ENCODE measurements around the gene PTPDC1.
A peak's percentile ranks its signal among the peaks of the same experiment; 100 is the strongest.

PTPDC1 gene

DNA sequence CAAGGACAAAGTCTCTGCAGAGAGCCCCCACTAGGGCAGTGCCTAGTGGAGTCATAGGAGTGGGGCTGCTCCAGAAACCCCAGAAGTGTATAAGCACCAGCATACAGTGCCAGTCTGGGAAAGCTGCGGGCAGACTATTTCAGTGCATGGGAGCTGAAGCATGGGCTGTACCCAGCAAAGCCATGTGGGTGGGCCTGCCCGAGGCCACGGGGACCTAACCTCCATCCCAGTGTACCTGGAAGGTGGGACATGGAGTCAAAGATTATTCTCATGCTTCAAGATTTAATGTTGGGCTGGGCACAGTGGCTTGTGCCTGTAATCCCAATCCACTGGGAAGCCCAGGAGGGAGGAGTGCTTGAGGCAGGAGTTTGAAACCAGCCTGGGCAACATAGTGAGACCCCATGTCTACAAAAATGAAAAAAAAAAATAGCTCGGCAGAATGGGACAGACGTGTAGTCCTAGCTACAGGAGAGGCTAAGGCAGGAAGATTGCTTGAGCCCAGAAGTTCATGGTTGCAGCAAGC lies 36.7 kb downstream of the PTPDC1 start:
- Histone ChIP-seq H3K36me3 (ENCODE audit: control insufficient read depth in 1 of 2, insufficient read depth in 2 of 2, low read length in 2 of 2) (peaks cover 0 to 9% of the 10 kb centered on the region in 2 donors), H3K9me3 (ENCODE audit: control insufficient read depth in 1 of 2, low read length in 2 of 2) (peaks cover 0 to 10% of the 10 kb centered on the region in 2 donors), H3K4me3 (ENCODE audit: low read depth in 1 of 2, low read length in 2 of 2) (no peak overlapping the region), H3K4me1 (ENCODE audit: control insufficient read depth in 1 of 2, insufficient read depth in 2 of 2, low read length in 2 of 2) (no peaks in the 10 kb centered on the region), H3K27ac (ENCODE audit: low read length) (no peak overlapping the region), H3K27me3 (ENCODE audit: low read depth, low read length) (no peaks in the 10 kb centered on the region)

DNA sequence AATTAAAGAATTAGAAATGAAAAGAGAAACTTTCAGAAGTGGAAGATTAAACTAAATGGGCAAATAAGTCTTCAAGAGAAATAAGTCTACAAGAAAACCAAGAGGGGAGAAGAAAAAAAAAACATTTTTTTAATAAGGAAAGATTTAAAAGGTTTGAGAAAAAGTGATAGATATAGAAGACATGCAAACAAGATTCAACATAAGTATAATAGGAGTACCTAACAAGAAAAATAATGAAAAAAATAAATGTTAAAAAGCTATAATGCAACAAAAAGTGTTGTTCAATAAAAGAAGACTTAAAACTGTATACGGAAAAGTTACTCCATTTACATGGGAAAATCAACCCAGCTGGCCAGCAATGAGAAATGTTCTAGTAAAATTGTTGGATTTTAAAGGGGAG lies 42.6 kb downstream of the PTPDC1 start:
- H3K27me3 ChIP-seq (ENCODE audit: low read depth, low read length) = no peaks in the 10 kb centered on the region
- H3K36me3 ChIP-seq (ENCODE audit: control insufficient read depth in 1 of 2, insufficient read depth in 2 of 2, low read length in 2 of 2) = peaks cover 0 to 9% of the 10 kb centered on the region in 2 donors
- H3K4me1 ChIP-seq (ENCODE audit: control insufficient read depth in 1 of 2, insufficient read depth in 2 of 2, low read length in 2 of 2) = no peaks in the 10 kb centered on the region
- peaks cover 0 to 28% of the 10 kb centered on the region in 2 donors for H3K9me3 ChIP-seq (ENCODE audit: control insufficient read depth in 1 of 2, low read length in 2 of 2)
- no peak overlapping the region for H3K27ac ChIP-seq (ENCODE audit: low read length)
- H3K4me3 ChIP-seq (ENCODE audit: low read depth in 1 of 2, low read length in 2 of 2) = no peak overlapping the region

DNA sequence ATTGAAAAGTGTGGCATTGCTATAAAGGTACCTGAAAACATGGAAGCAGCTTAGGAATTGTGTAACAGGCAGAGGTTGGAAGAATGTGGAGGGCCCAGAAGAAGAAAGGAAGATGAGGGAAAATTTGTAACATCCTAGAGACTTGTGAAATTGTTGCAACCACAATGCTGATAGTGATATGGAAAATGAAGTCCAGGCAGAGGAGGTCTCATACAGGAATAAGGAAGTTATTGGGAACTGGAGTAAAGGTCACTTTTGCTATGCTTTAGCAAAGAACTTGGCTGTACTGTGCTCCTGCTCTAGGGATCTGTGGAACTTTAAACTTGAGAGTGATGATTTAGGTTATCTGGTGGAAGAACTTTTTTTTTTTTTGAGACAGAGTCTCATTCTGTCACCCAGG lies 43.5 kb downstream of the PTPDC1 start:
- Histone ChIP-seq H3K27me3 (ENCODE audit: low read depth, low read length) (no peaks in the 10 kb centered on the region), H3K4me3 (ENCODE audit: low read depth in 1 of 2, low read length in 2 of 2) (no peak overlapping the region), H3K4me1 (ENCODE audit: control insufficient read depth in 1 of 2, insufficient read depth in 2 of 2, low read length in 2 of 2) (no peaks in the 10 kb centered on the region), H3K27ac (ENCODE audit: low read length) (no peak overlapping the region), H3K36me3 (ENCODE audit: control insufficient read depth in 1 of 2, insufficient read depth in 2 of 2, low read length in 2 of 2) (peaks cover 0 to 7% of the 10 kb centered on the region in 2 donors), H3K9me3 (ENCODE audit: control insufficient read depth in 1 of 2, low read length in 2 of 2) (peaks cover 0 to 28% of the 10 kb centered on the region in 2 donors)

DNA sequence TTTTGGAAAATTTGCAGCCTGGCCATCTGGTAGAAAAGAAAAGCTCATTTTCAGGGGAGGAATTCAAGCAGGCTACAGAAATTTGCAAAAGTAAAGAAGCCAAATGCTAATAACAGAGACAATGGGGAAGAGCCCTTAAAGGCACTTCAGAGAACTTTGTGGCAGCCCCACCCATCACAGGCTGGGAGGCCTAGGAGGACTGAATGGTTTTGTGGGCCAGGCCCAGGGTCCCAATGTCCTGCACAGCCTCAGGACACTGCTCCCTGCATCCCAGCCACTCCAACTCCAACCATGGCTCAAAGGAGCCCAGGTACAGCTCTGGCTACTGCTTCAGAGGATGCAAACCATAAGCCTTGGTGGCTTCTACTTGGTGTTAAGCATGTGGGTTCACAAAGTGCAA lies 44.3 kb downstream of the PTPDC1 start:
- Histone ChIP-seq H3K27ac (ENCODE audit: low read length) (no peak overlapping the region), H3K36me3 (ENCODE audit: control insufficient read depth in 1 of 2, insufficient read depth in 2 of 2, low read length in 2 of 2) (no peaks in the 10 kb centered on the region), H3K4me1 (ENCODE audit: control insufficient read depth in 1 of 2, insufficient read depth in 2 of 2, low read length in 2 of 2) (no peaks in the 10 kb centered on the region), H3K4me3 (ENCODE audit: low read depth in 1 of 2, low read length in 2 of 2) (no peak overlapping the region), H3K9me3 (ENCODE audit: control insufficient read depth in 1 of 2, low read length in 2 of 2) (peaks cover 0 to 24% of the 10 kb centered on the region in 2 donors), H3K27me3 (ENCODE audit: low read depth, low read length) (no peaks in the 10 kb centered on the region)

DNA sequence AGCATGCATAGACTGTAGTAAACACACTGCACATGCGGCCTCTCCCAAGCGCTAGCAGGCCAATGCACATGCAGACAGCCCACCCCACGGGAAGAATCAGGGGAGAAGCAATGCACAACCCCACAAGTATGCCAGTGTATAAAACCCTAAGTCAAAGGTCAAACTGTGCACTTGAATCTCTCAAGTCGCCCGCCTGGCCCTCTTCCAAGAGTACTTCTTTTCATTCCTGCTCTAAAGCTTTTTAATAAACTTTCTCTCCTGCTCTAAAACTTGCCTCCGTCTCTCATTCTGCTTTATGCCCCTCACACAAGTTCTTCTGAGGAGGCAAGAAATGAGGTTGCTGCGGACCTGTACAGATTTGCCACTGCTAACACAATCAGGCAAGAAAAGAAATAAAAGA lies 50.4 kb downstream of the PTPDC1 start:
- no peaks in the 10 kb centered on the region for H3K36me3 ChIP-seq (ENCODE audit: control insufficient read depth in 1 of 2, insufficient read depth in 2 of 2, low read length in 2 of 2)
- H3K27ac ChIP-seq (ENCODE audit: low read length) = peak overlapping the region; percentile 29
- H3K9me3 ChIP-seq (ENCODE audit: control insufficient read depth in 1 of 2, low read length in 2 of 2) = no peaks in the 10 kb centered on the region
- peaks cover 3 to 8% of the 10 kb centered on the region in 2 donors for H3K4me1 ChIP-seq (ENCODE audit: control insufficient read depth in 1 of 2, insufficient read depth in 2 of 2, low read length in 2 of 2)
- no peaks in the 10 kb centered on the region for H3K27me3 ChIP-seq (ENCODE audit: low read depth, low read length)
- H3K4me3 ChIP-seq (ENCODE audit: low read depth in 1 of 2, low read length in 2 of 2) = no peak overlapping the region

DNA sequence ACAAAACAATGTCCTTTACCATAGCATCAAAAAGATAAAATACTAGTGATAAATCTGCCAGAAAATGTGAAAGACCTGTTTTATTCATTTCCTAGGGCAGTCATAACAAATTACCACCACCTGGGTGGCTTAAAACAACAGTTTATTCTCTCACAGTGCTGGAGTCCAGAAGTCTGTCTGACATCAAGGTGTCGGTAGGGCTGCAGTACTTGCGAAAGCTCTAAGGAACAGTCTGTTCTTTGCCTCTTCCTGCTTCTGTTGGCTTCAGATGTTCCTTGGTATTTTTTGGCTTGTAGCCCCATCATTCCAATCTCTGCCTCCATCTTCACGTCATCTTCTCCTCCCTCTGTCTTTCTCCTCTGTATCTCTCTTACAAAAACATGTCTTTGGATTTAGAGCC lies 51.0 kb downstream of the PTPDC1 start:
- H3K27ac ChIP-seq (ENCODE audit: low read length) = peak overlapping the region; percentile 29
- H3K27me3 ChIP-seq (ENCODE audit: low read depth, low read length) = no peaks in the 10 kb centered on the region
- no peaks in the 10 kb centered on the region for H3K36me3 ChIP-seq (ENCODE audit: control insufficient read depth in 1 of 2, insufficient read depth in 2 of 2, low read length in 2 of 2)
- H3K4me3 ChIP-seq (ENCODE audit: low read depth in 1 of 2, low read length in 2 of 2) = no peak overlapping the region
- no peaks in the 10 kb centered on the region for H3K9me3 ChIP-seq (ENCODE audit: control insufficient read depth in 1 of 2, low read length in 2 of 2)
- peaks cover 3 to 13% of the 10 kb centered on the region in 2 donors for H3K4me1 ChIP-seq (ENCODE audit: control insufficient read depth in 1 of 2, insufficient read depth in 2 of 2, low read length in 2 of 2)

DNA sequence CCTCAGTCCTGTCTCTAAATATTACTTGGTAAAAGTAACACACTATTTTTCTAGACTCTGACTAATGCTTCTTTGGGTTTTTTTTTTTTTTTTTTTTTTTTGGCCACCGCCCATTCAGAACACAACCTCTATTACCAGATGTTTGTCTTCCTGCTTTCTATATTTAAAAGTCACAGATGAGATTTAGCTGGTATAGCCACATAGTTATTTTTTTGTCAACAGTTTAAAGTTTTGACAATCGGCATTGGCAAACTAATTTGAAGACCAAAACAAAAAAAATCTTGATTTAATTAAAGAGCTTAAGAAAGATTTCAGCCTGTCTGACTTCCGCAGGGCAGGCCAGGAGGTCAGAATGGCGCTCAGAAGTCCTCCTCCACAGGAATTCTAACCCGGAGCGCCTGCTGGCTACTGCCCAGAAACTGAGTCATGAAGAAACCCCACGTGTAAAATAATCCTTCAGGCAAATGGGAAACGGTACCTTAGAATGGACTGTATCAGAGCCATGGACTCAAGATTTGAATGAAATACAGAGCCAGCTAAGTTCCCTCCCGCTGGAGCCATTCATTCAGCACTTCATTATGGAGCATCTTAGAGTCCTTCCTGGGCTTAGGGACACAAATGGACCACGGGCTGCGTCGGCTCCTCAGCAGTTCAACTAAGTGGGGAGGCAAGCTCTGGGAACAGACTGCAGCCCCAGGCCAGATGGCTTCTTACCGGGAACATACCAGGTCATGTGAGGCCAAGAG lies 55.6 kb downstream of the PTPDC1 start:
- no peaks in the 10 kb centered on the region for H3K36me3 ChIP-seq (ENCODE audit: control insufficient read depth in 1 of 2, insufficient read depth in 2 of 2, low read length in 2 of 2)
- H3K4me1 ChIP-seq (ENCODE audit: control insufficient read depth in 1 of 2, insufficient read depth in 2 of 2, low read length in 2 of 2) = peaks cover 0 to 26% of the 10 kb centered on the region in 2 donors
- H3K27ac ChIP-seq (ENCODE audit: low read length) = peak overlapping the region; percentile 62
- peak overlapping the region in 1 of 2 donors; percentile 21 for H3K4me3 ChIP-seq (ENCODE audit: low read depth in 1 of 2, low read length in 2 of 2)
- no peaks in the 10 kb centered on the region for H3K27me3 ChIP-seq (ENCODE audit: low read depth, low read length)
- H3K9me3 ChIP-seq (ENCODE audit: control insufficient read depth in 1 of 2, low read length in 2 of 2) = no peaks in the 10 kb centered on the region

DNA sequence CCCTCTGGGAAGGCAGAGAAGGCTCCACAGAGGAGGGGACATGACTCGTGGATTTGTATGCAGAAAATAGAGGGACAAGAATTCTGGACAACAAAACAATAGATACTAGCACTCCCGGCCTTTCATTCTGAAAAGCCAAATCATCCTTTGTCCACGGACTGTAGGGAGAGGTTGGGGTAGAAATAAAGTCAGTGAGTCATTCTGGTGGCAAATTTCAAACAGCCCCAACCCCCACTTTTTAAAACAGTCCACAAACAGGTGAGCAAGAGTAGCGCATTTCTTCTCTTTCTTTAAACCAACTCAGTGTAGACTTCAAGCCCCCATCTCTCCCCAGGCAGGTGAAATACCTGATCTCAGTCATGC lies 56.1 kb downstream of the PTPDC1 start:
- no peaks in the 10 kb centered on the region for H3K9me3 ChIP-seq (ENCODE audit: control insufficient read depth in 1 of 2, low read length in 2 of 2)

DNA sequence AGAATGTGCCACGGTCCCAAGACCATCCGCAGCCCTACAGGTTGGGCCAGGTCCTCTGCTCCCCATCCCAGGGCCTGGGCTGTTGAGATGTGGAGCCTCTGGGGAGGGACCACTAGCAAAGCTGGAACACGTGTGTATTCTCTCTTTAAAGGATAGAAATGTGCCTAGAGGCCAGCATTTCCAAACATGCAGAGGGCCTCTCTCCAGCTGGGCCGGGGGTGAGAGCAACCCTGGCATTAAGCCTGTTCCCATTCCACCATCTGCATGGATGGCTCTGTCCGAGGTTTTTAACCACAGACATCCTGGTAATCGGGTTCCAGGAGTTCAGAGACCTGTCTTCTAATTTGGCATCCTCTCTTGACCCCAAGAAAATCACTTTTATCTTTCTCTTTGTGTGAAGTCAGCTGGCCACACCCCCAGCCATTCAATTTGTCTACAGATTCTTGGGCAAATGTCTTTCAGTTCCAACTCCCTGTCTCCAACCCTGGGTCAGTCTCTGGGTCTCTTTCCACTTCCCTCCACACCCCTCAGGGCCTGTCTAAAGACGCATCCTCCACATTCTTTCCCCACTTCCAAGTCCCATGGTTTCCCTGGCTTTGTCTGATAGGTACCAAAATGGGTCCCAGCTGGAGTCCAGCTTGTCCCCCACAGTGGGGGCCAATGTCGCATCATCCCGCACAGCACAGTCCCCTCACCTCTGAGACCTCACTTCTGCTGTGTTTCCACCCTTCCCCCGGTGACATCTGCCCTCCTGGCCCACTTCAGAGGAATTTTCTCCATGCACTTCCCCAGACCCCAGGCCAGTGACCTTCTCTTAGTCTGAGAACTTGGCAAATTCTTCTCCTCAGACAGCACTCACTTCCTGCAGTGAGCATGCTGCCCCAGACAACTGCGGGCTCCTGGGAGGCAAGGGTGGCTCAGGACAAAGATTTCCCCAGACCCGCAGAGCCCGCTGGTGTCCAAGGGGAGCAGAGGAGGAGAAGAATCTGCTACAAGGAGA lies 56.8 kb downstream of the PTPDC1 start:
- no peaks in the 10 kb centered on the region for H3K36me3 ChIP-seq (ENCODE audit: control insufficient read depth in 1 of 2, insufficient read depth in 2 of 2, low read length in 2 of 2)
- H3K27ac ChIP-seq (ENCODE audit: low read length) = peak overlapping the region; percentile 62
- no peaks in the 10 kb centered on the region for H3K9me3 ChIP-seq (ENCODE audit: control insufficient read depth in 1 of 2, low read length in 2 of 2)
- peaks cover 0 to 18% of the 10 kb centered on the region in 2 donors for H3K4me1 ChIP-seq (ENCODE audit: control insufficient read depth in 1 of 2, insufficient read depth in 2 of 2, low read length in 2 of 2)
- no peak overlapping the region for H3K4me3 ChIP-seq (ENCODE audit: low read depth in 1 of 2, low read length in 2 of 2)
- no peaks in the 10 kb centered on the region for H3K27me3 ChIP-seq (ENCODE audit: low read depth, low read length)

More for the DNA sequence above, 56.1 kb downstream of the PTPDC1 start:
- Histone ChIP-seq H3K36me3 (ENCODE audit: control insufficient read depth in 1 of 2, insufficient read depth in 2 of 2, low read length in 2 of 2) (no peaks in the 10 kb centered on the region), H3K27me3 (ENCODE audit: low read depth, low read length) (no peaks in the 10 kb centered on the region), H3K4me3 (ENCODE audit: low read depth in 1 of 2, low read length in 2 of 2) (peak overlapping the region in 1 of 2 donors; percentile 21), H3K27ac (ENCODE audit: low read length) (peak overlapping the region; percentile 62), H3K4me1 (ENCODE audit: control insufficient read depth in 1 of 2, insufficient read depth in 2 of 2, low read length in 2 of 2) (peaks cover 0 to 23% of the 10 kb centered on the region in 2 donors)

DNA sequence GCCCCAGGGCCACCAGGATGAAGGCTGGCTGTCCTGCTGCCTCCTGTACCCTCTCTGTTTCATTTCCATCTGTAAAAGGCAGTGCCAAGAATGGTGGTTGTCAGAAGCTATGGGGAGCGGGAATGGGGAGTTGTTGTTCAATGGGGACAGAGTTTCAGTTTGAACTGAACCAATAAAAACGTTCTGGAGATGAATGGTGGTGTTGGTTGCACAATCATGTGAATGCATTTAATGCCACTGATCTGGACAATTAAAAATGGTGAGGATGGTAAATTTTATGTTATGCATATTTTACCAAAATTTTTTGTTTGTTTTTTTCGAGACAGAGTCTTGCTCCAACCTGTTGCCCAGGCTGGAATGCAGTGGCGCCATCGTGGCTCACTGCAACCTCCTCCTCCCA lies 58.1 kb downstream of the PTPDC1 start:
- no peak overlapping the region for H3K27ac ChIP-seq (ENCODE audit: low read length)
- H3K4me1 ChIP-seq (ENCODE audit: control insufficient read depth in 1 of 2, insufficient read depth in 2 of 2, low read length in 2 of 2) = peaks cover 0 to 18% of the 10 kb centered on the region in 2 donors
- no peaks in the 10 kb centered on the region for H3K27me3 ChIP-seq (ENCODE audit: low read depth, low read length)

DNA sequence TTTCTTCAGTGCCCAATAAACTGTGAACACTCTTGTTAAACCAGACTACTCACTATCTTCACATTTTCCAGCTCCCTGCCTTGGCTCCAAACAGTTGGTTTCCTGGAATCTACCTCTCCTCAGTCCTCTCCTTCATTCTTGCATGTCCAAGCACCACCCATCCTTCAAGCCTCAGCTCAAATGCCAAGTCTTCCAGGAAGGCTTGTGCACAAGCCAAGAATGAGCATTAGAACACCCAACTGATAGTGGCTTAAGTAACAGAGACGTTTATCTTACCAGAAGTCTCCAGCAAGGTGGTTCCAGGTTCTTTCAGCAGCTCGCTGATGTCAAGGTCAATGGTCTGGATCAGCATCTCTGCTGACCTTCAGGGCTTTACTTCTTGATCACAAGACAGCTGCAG lies 60.1 kb downstream of the PTPDC1 start:
- Histone ChIP-seq H3K4me3 (ENCODE audit: low read depth in 1 of 2, low read length in 2 of 2) (no peak overlapping the region), H3K4me1 (ENCODE audit: control insufficient read depth in 1 of 2, insufficient read depth in 2 of 2, low read length in 2 of 2) (peaks cover 0 to 18% of the 10 kb centered on the region in 2 donors), H3K27me3 (ENCODE audit: low read depth, low read length) (no peaks in the 10 kb centered on the region), H3K9me3 (ENCODE audit: control insufficient read depth in 1 of 2, low read length in 2 of 2) (no peaks in the 10 kb centered on the region), H3K36me3 (ENCODE audit: control insufficient read depth in 1 of 2, insufficient read depth in 2 of 2, low read length in 2 of 2) (no peaks in the 10 kb centered on the region), H3K27ac (ENCODE audit: low read length) (no peak overlapping the region)

More for the DNA sequence above, 58.1 kb downstream of the PTPDC1 start:
- Histone ChIP-seq H3K9me3 (ENCODE audit: control insufficient read depth in 1 of 2, low read length in 2 of 2) (no peaks in the 10 kb centered on the region), H3K36me3 (ENCODE audit: control insufficient read depth in 1 of 2, insufficient read depth in 2 of 2, low read length in 2 of 2) (no peaks in the 10 kb centered on the region), H3K4me3 (ENCODE audit: low read depth in 1 of 2, low read length in 2 of 2) (no peak overlapping the region)
